Heart left ventricle (tissue), 16 donors: ENCODE measurements around the gene ILF2. TPM values are rescaled to one million over a fixed set of nuclear protein-coding genes. Genes with fewer than 3 reads are reported as not detected.

Experiments used
- ATAC-seq, 4 donors: fragments of 200-7000 bp; cut with Tn5 transposase; one replicate each; pipeline ENCODE4 v1.9.1; 2020 to 2022; ENCODE audit warnings: moderate library complexity in 4 of 4, mild to moderate bottlenecking in 3 of 4, moderate number of reproducible peaks in 1 of 4
- DNase-seq, 5 donors: peaks; one replicate each; pipeline ENCODE4 v3.0.0-alpha.2; 2020
- H3K27ac ChIP-seq, 12 donors: fragments of 200-600 bp; sonication (generic) in 4 of 12; one replicate each; pipeline versions ENCODE4 v1.5.0 to v1.8.0; 2016 to 2022; ENCODE audit warnings: mild to moderate bottlenecking in 2 of 12
- H3K27me3 ChIP-seq, 9 donors: fragments of 200-600 bp; sonication (generic) in 2 of 9; one replicate each; pipeline versions ENCODE4 v1.5.1 to v1.8.0; 2016 to 2022; ENCODE audit warnings: mild to moderate bottlenecking in 3 of 9
- H3K36me3 ChIP-seq, 9 donors: fragments of 200-600 bp; sonication (generic) in 2 of 9; one replicate each; pipeline versions ENCODE4 v1.5.0 to v1.8.0; 2018 to 2022; ENCODE audit warnings: mild to moderate bottlenecking in 2 of 9
- H3K4me1 ChIP-seq, 12 donors: fragments of 200-600 bp; sonication (generic) in 4 of 12; one replicate each; pipeline versions ENCODE4 v1.5.0 to v1.8.0; 2016 to 2022; ENCODE audit warnings: mild to moderate bottlenecking in 3 of 12
- H3K4me3 ChIP-seq, 12 donors: fragments of 200-600 bp; sonication (generic) in 4 of 12; one replicate each; pipeline versions ENCODE4 v1.5.0 to v1.8.0; 2017 to 2022; ENCODE audit warnings: mild to moderate bottlenecking in 9 of 12, moderate library complexity in 4 of 12
- H3K9me3 ChIP-seq, 12 donors: fragments of 200-600 bp; sonication (generic) in 4 of 12; one replicate each; pipeline versions ENCODE4 v1.5.0 to v1.8.0; 2016 to 2022; ENCODE audit warnings: mild to moderate bottlenecking in 1 of 12
- POLR2A ChIP-seq, 2 donors: fragments of 450-650 bp; IDR thresholded peaks; one replicate each; pipeline ENCODE4 v1.6.1; 2017; ENCODE audit warnings: antibody characterized with exemption in 2 of 2, mild to moderate bottlenecking in 2 of 2, moderate library complexity in 2 of 2
- WGBS, 4 donors: extraction: QIAGEN DNeasy Blood & Tissue Kit in 2 of 4; methylation state at CpG; one replicate each; pipeline versions ENCODE4 v1.1.5 to v1.1.7; 2013 to 2018; 5-methylcytosine and 5-hydroxymethylcytosine counted together
- intact Hi-C, 10 donors: fragments of 100-400 bp; cut with DNase I; formaldehyde crosslinking; loops; one replicate each; pipeline versions ENCODE4 v1.11.1 to v1.14.2; 2022
- polyA plus RNA-seq, 2 donors: library from polyadenylated mRNA; stranded (reverse); fragments of 200-250 nt; gene quantifications; one replicate each; pipeline ENCODE4 v1.2.3, GENCODE V29; 2013
- total RNA-seq, 9 donors: library from RNA; depleted of rRNA in 2 of 9; stranded (reverse); fragments of >200 nt in 2 of 9; fragmentation: NEBNext Ultra II Directional in 3 of 9; extraction: Animal tissue kit (Norgen Biotek cat#: 25700) in 3 of 9; gene quantifications; one replicate each; pipeline versions ENCODE4 v1.1.0 to v1.2.4, GENCODE V29; 2016 to 2023
- TF ChIP-seq, protein P1 (sequence below), 12 donors: fragments of 200-600 bp; sonication (generic) in 4 of 12; IDR thresholded peaks; one replicate each; pipeline versions ENCODE4 v1.5.0 to v1.8.0; 2018 to 2022; ENCODE audit warnings: antibody characterized with exemption in 12 of 12, mild to moderate bottlenecking in 5 of 12
- donor health status: ischemic (EF 13 %, LVEDD 7.1; RV severe dilation, severe dysfunction).
- donor health status: healthy with polysubstance abuse.
- donor health status: DM: no; HTN: yes; CAD: no.
- donor health status: DM: no; HTN: no; CAD: no.
- donor health status: ischemic (EF 25% LVEDD 6.9; RV normal size, moderate dysfunction).
- donor health status: ischemic (EF 25% LVEDD 5.7; RV mildly dilated, moderate dysfunction).
- donor health status: healthy.
- donor health status: DM: yes; HTN: yes; CAD: no.
- donor health status: ischemic (EF 35%, LVEDD 5.7; RV mildly dilated, moderate dysfunction).
- donor health status: nonischemic (EF 11% LVEDD 7.7; RV severe dilation, severe dysfunction).
- donor health status: DM: yes; HTN: yes; CAD: no.
- donor health status: PGD.
- donor health status: ischemic (EF 29% LVEDD 5.4; RV normal size, mild dysfunction).
- donor health status: nonischemic (EF 23%, LVEDD 6.1; RV moderate dilation, normal function).

ILF2 gene
- total and polyA plus RNA-seq, 11 donors, result 22.1 to 163 (median 74.2) TPM

GRCh38 chr1:153698020-153698922, 27.5 kb upstream of the ILF2 start:
- H3K27ac ChIP-seq, result peak overlapping the region; percentile 83 to 98 (median 90)
- no peaks in the 10 kb centered on the region for H3K36me3 ChIP-seq
- DNase-seq, result peak; percentile 80 to 90 (median 81)
- intact Hi-C loops, result loop anchor here in 2 of 10 donors (2.0 to 5.0 kb wide), 3 partner anchors 29 to 54 kb away; no protein-coding TSS in a partner anchor
- peaks cover 11 to 37% (median 24%) of the 10 kb centered on the region in 12 donors for H3K4me1 ChIP-seq
- 37 to 48% (median 42%) methylated on average over 27 to 29 of the region's 29 CpGs for WGBS, 4 donors
- no peaks in the 10 kb centered on the region for H3K9me3 ChIP-seq
- no peaks in the 10 kb centered on the region for H3K27me3 ChIP-seq
- ATAC-seq, result peak; percentile 85 to 92 (median 89)
- TF ChIP-seq POLR2A (IDR thresholded peaks at IDR 0.05), result peak in 1 of 2 donors; percentile 6
- TF ChIP-seq, protein P1, sequence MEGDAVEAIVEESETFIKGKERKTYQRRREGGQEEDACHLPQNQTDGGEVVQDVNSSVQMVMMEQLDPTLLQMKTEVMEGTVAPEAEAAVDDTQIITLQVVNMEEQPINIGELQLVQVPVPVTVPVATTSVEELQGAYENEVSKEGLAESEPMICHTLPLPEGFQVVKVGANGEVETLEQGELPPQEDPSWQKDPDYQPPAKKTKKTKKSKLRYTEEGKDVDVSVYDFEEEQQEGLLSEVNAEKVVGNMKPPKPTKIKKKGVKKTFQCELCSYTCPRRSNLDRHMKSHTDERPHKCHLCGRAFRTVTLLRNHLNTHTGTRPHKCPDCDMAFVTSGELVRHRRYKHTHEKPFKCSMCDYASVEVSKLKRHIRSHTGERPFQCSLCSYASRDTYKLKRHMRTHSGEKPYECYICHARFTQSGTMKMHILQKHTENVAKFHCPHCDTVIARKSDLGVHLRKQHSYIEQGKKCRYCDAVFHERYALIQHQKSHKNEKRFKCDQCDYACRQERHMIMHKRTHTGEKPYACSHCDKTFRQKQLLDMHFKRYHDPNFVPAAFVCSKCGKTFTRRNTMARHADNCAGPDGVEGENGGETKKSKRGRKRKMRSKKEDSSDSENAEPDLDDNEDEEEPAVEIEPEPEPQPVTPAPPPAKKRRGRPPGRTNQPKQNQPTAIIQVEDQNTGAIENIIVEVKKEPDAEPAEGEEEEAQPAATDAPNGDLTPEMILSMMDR (IDR thresholded peaks at IDR 0.05), result no peak
- H3K4me3 ChIP-seq, result peak overlapping the region in 8 of 12 donors; percentile 5 to 37 (median 21)

DNA sequence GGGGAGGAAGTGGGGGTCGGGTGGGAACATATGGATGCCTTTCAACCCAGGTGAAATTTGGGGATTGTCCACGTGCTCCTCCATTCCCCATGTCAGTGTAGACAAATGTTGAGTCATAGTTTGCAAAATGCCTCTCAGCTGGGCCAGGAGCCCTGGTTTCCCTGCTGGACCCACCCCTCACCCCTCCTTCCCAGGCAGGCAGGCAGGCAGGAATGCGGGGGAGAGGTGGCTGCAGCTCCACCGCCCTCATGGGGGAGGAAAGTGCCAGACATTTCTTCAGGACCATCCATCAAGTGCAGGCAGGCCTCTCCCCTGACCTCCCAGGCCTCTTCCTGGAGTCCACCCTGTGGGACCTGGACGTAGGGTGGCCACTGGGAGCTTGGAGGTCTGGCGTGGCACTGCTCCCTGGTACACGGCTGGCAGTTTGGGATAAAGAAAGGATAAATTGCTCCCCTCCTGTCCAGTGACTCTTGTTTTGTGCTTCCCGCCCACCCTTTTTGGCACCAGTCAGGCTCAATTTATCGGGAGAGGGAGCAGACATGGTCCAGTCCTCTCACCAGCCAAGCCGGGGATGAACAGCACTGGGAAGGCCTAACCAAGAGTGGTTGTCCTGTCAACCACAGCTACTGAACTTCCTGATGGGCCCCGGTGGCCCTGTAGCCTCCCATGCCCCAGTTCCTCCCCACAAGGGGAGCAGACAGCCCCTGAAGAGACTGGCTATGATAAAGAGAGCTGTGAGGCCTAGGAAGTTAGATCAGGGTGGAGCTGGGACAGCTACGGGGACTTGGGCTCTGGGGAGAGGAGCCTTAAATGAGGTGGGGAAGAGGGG, 26.6 kb upstream of the ILF2 start:
- 50 to 62% (median 53%) methylated on average over 10 to 12 of the region's 12 CpGs for WGBS, 4 donors
- intact Hi-C loops, result loop anchor here in 2 of 10 donors (2.0 to 5.0 kb wide), 3 partner anchors 29 to 55 kb away; no protein-coding TSS in a partner anchor
- peak overlapping the region; percentile 83 to 98 (median 90) for H3K27ac ChIP-seq
- no peaks in the 10 kb centered on the region for H3K27me3 ChIP-seq
- peak; percentile 35 to 58 (median 54) for ATAC-seq
- H3K4me3 ChIP-seq, result peak overlapping the region in 6 of 12 donors; percentile 17 to 37 (median 28)
- peaks cover 11 to 37% (median 24%) of the 10 kb centered on the region in 12 donors for H3K4me1 ChIP-seq
- no peaks in the 10 kb centered on the region for H3K36me3 ChIP-seq
- no peaks in the 10 kb centered on the region for H3K9me3 ChIP-seq
- TF ChIP-seq, protein P1 (IDR thresholded peaks at IDR 0.05), result no peak
- no peak for TF ChIP-seq POLR2A (IDR thresholded peaks at IDR 0.05)
- DNase-seq, result peak; percentile 39 to 78 (median 51)

DNA sequence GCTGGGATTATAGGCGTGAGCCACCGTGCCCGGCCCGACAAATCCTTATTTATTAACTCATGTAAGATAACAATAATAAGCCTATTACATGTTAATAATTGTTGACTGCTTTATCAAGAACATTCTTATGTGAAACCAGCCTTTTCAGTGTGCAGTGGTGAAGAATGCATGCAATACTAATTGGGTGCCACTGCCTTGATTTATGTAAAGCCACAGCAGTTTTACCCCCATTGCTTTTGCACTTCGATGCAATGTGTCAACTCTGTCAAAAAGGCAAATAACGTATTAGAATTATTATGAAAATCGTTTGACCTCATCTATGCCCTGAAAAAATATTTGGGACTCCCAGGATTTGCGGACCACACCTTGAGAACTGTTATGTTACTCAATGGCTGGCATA, 25.9 kb upstream of the ILF2 start:
- Histone ChIP-seq H3K4me1 (peaks cover 11 to 37% (median 24%) of the 10 kb centered on the region in 12 donors), H3K9me3 (no peaks in the 10 kb centered on the region), H3K4me3 (no peak overlapping the region), H3K27ac (peak overlapping the region; percentile 83 to 98 (median 90)), H3K27me3 (no peaks in the 10 kb centered on the region), H3K36me3 (no peaks in the 10 kb centered on the region)
- intact Hi-C loops, result loop anchor here in 2 of 10 donors (5.0 kb wide), 2 partner anchors 51 to 56 kb away; no protein-coding TSS in a partner anchor
- ATAC-seq (no peak), DNase-seq (peak in 1 of 5 donors; percentile 14)
- TF ChIP-seq, protein P1 (IDR thresholded peaks at IDR 0.05), result no peak
- no peak for TF ChIP-seq POLR2A (IDR thresholded peaks at IDR 0.05)
- 85 to 90% (median 88%) methylated on average over 8 of the region's 8 CpGs for WGBS, 4 donors
